CD8-positive, alpha-beta memory T cell (primary cell): ENCODE data around the gene PCDHA9. TPM values are rescaled to one million over a fixed set of nuclear protein-coding genes. Genes with fewer than 3 reads are reported as not detected.
"Not testable (repeated sequence)": the region's sequence is repeated elsewhere in the genome, so short reads cannot be mapped to it uniquely, and the experiment has no call there.

ENCODE experiments used
- CTCF ChIA-PET: fragments of 350-600 bp; sonication (Branson Sonifier 250); formaldehyde crosslinking; loops from one replicate; lab custom pipeline; 2021; ENCODE audit warnings: antibody characterized with exemption; lab: Charles Lee
- POLR2A ChIA-PET: fragments of 350-600 bp; sonication (Branson Sonifier 250); formaldehyde crosslinking; loops from one replicate; lab custom pipeline; 2021; ENCODE audit warnings: antibody characterized with exemption; lab: Charles Lee
- DNase-seq, 5 donors: peaks; one replicate each; pipeline versions ENCODE4 v3.0.0 to v3.0.0-alpha.2; 2020 to 2022; ENCODE audit warnings: mixed read lengths in 1 of 5
- H3K27ac ChIP-seq: one replicate; pipeline ENCODE4 v1.7.0; 2013; ENCODE audit warnings: low read depth, mild to moderate bottlenecking, low read length, moderate library complexity
- H3K27me3 ChIP-seq: 2 replicates; pipeline ENCODE4 v1.7.0; 2013; ENCODE audit warnings: low read length, mild to moderate bottlenecking; ENCODE audit not compliant: insufficient read depth, poor library complexity, severe bottlenecking
- H3K36me3 ChIP-seq: 2 replicates; pipeline ENCODE4 v1.7.0; 2013; ENCODE audit warnings: mild to moderate bottlenecking, low read length, moderate library complexity; ENCODE audit not compliant: insufficient read depth
- H3K4me1 ChIP-seq: 2 replicates; pipeline ENCODE4 v1.7.0; 2013; ENCODE audit warnings: mild to moderate bottlenecking, low read length, moderate library complexity; ENCODE audit not compliant: insufficient read depth
- H3K4me3 ChIP-seq: 2 replicates; pipeline ENCODE4 v1.7.0; 2013; ENCODE audit warnings: mild to moderate bottlenecking, low read length
- H3K9me3 ChIP-seq: 2 replicates; pipeline ENCODE4 v1.7.0; 2013; ENCODE audit warnings: mild to moderate bottlenecking, low read length
- H3K27ac Mint-ChIP-seq, 8 donors: one replicate each; pipeline ENCODE4 v1.8.0; 2020 to 2021; ENCODE audit warnings: mixed read lengths in 8 of 8, mild to moderate bottlenecking in 6 of 8, inconsistent platforms in 3 of 8, moderate library complexity in 3 of 8
- H3K27me3 Mint-ChIP-seq, 2 donors: one replicate each; pipeline ENCODE4 v1.8.0; 2020 to 2021; ENCODE audit warnings: mixed read lengths in 2 of 2, mild to moderate bottlenecking in 1 of 2, moderate library complexity in 1 of 2
- H3K36me3 Mint-ChIP-seq, 3 donors: one replicate each; pipeline ENCODE4 v1.8.0; 2020 to 2021; ENCODE audit warnings: mixed read lengths in 3 of 3, inconsistent platforms in 1 of 3, mild to moderate bottlenecking in 1 of 3
- H3K4me1 Mint-ChIP-seq, 3 donors: one replicate each; pipeline ENCODE4 v1.8.0; 2020 to 2021; ENCODE audit warnings: mixed read lengths in 3 of 3, inconsistent platforms in 1 of 3, mild to moderate bottlenecking in 1 of 3
- H3K4me3 Mint-ChIP-seq, 7 donors: one replicate each; pipeline ENCODE4 v1.8.0; 2020 to 2021; ENCODE audit warnings: mixed read lengths in 7 of 7, mild to moderate bottlenecking in 6 of 7, moderate library complexity in 4 of 7, inconsistent platforms in 2 of 7
- H3K9me3 Mint-ChIP-seq, 5 donors: one replicate each; pipeline ENCODE4 v1.8.0; 2020 to 2022; ENCODE audit warnings: mixed read lengths in 5 of 5, mild to moderate bottlenecking in 3 of 5, moderate library complexity in 2 of 5, inconsistent platforms in 1 of 5
- polyA plus RNA-seq: library from polyadenylated mRNA; unstranded; fragments of 300-500 nt; fragmentation: Illumina TruSeq; gene quantifications from one replicate; pipeline ENCODE4 v1.2.3, GENCODE V29; 2021
- total RNA-seq, 2 experiments: library from RNA; stranded (reverse); gene quantifications; one replicate each; pipeline ENCODE4 v1.2.3, GENCODE V29; 2021

PCDHA9 gene
- total RNA-seq (not detected), polyA plus RNA-seq (not detected)

- CTCF ChIA-PET, H3K4me1 ChIP-seq, H3K36me3 Mint-ChIP-seq, H3K27ac Mint-ChIP-seq, H3K4me3 Mint-ChIP-seq, DNase-seq, H3K4me1 Mint-ChIP-seq, POLR2A ChIA-PET, H3K27me3 ChIP-seq, H3K36me3 ChIP-seq, H3K9me3 ChIP-seq, H3K27ac ChIP-seq, H3K4me3 ChIP-seq: not testable (repeated sequence)
- Mint-ChIP-seq H3K27me3 (peaks cover 3 to 32% of the 10 kb centered on the region in 2 donors), H3K9me3 (peaks cover 9 to 19% (median 12%) of the 10 kb centered on the region in 5 donors)
Measured at GRCh38 chr5:140848139-140849102, at the start of gene PCDHA9. Gene PCDHA9 (plus strand): TSS chr5:140848382. CDS start chr5:140848496, 114 bp downstream.

- Histone ChIP-seq H3K9me3 (peaks cover 4% of the 10 kb centered on the region), H3K4me3 (no peak within 1 kb of the TSS), H3K27ac (no peak within 1 kb of the TSS), H3K27me3 (no peaks in the 10 kb centered on the region), H3K4me1 (no peaks in the 10 kb centered on the region), H3K36me3 (no peaks in the 10 kb centered on the region)
- Mint-ChIP-seq H3K4me3 (no peak within 1 kb of the TSS), H3K9me3 (peaks cover 37 to 59% (median 41%) of the 10 kb centered on the region in 5 donors), H3K36me3 (peaks cover 0 to 4% (median 0%) of the 10 kb centered on the region in 3 donors), H3K27me3 (peaks cover 15 to 37% of the 10 kb centered on the region in 2 donors), H3K27ac (no peak within 1 kb of the TSS), H3K4me1 (no peaks in the 10 kb centered on the region)
- POLR2A ChIA-PET: no interaction called here
- CTCF ChIA-PET: no interaction called here
- DNase-seq: no peak
Measured at GRCh38 chr5:140800816-140801493, 47.2 kb upstream of the PCDHA9 start, which contains the start of gene PCDHA3. Gene PCDHA3 (plus strand): TSS chr5:140801057.

GRCh38 chr5:140801494-140801841 is 46.7 kb upstream of the PCDHA9 start:
- Mint-ChIP-seq H3K9me3 (peaks cover 38 to 58% (median 43%) of the 10 kb centered on the region in 5 donors), H3K4me1 (no peaks in the 10 kb centered on the region), H3K27me3 (peaks cover 16 to 41% of the 10 kb centered on the region in 2 donors), H3K4me3 (no peak overlapping the region), H3K36me3 (peaks cover 0 to 4% (median 0%) of the 10 kb centered on the region in 3 donors), H3K27ac (no peak overlapping the region)
- CTCF ChIA-PET: no interaction called here
- H3K27ac ChIP-seq: no peak overlapping the region
- POLR2A ChIA-PET: no interaction called here
- peaks cover 4% of the 10 kb centered on the region for H3K9me3 ChIP-seq
- no peaks in the 10 kb centered on the region for H3K36me3 ChIP-seq
- H3K4me3 ChIP-seq: no peak overlapping the region
- no peaks in the 10 kb centered on the region for H3K4me1 ChIP-seq
- no peaks in the 10 kb centered on the region for H3K27me3 ChIP-seq
- DNase-seq: no peak

- CTCF ChIA-PET, POLR2A ChIA-PET, DNase-seq: not testable (repeated sequence)
Measured at GRCh38 chr5:140802381-140802780, 45.8 kb upstream of the PCDHA9 start.

GRCh38 chr5:140802781-140803271 is 45.4 kb upstream of the PCDHA9 start:
- Mint-ChIP-seq H3K4me3 (no peak overlapping the region), H3K9me3 (peaks cover 32 to 61% (median 42%) of the 10 kb centered on the region in 5 donors), H3K4me1 (no peaks in the 10 kb centered on the region), H3K36me3 (peaks cover 0 to 4% (median 1%) of the 10 kb centered on the region in 3 donors), H3K27me3 (peaks cover 16 to 49% of the 10 kb centered on the region in 2 donors), H3K27ac (no peak overlapping the region)
- Histone ChIP-seq H3K27me3 (no peaks in the 10 kb centered on the region), H3K4me1 (no peaks in the 10 kb centered on the region), H3K27ac (no peak overlapping the region), H3K4me3 (no peak overlapping the region), H3K9me3 (peaks cover 4% of the 10 kb centered on the region), H3K36me3 (no peaks in the 10 kb centered on the region)
- ChIA-PET CTCF (no interaction called here), POLR2A (no interaction called here)
- no peak for DNase-seq

More at GRCh38 chr5:140802381-140802780, 45.8 kb upstream of the PCDHA9 start:
- not testable (repeated sequence) for H3K9me3 ChIP-seq, H3K4me3 Mint-ChIP-seq, H3K27ac ChIP-seq, H3K27me3 ChIP-seq, H3K4me1 Mint-ChIP-seq, H3K36me3 Mint-ChIP-seq, H3K4me1 ChIP-seq, H3K27ac Mint-ChIP-seq, H3K4me3 ChIP-seq, H3K36me3 ChIP-seq
- Mint-ChIP-seq H3K27me3 (peaks cover 16 to 46% of the 10 kb centered on the region in 2 donors), H3K9me3 (peaks cover 33 to 57% (median 40%) of the 10 kb centered on the region in 5 donors)

- ChIA-PET POLR2A (no interaction called here), CTCF (no interaction called here)
- Histone ChIP-seq H3K4me1 (no peaks in the 10 kb centered on the region), H3K36me3 (no peaks in the 10 kb centered on the region), H3K27me3 (no peaks in the 10 kb centered on the region), H3K27ac (no peak within 1 kb of the TSS), H3K9me3 (no peaks in the 10 kb centered on the region), H3K4me3 (no peak within 1 kb of the TSS)
- Mint-ChIP-seq H3K27me3 (peaks cover 8 to 36% of the 10 kb centered on the region in 2 donors), H3K9me3 (peaks cover 20 to 50% (median 39%) of the 10 kb centered on the region in 5 donors), H3K36me3 (peaks cover 0 to 1% (median 0%) of the 10 kb centered on the region in 3 donors), H3K27ac (no peak within 1 kb of the TSS), H3K4me3 (no peak within 1 kb of the TSS), H3K4me1 (no peaks in the 10 kb centered on the region)
- DNase-seq: no peak
Measured at GRCh38 chr5:140806834-140807775, 41.1 kb upstream of the PCDHA9 start, which contains the start of gene PCDHA4. Gene PCDHA4 (plus strand): TSS chr5:140807068.

- DNase-seq, H3K27ac Mint-ChIP-seq, H3K9me3 ChIP-seq, CTCF ChIA-PET, H3K36me3 ChIP-seq, H3K4me1 ChIP-seq, POLR2A ChIA-PET, H3K4me3 Mint-ChIP-seq, H3K27me3 ChIP-seq, H3K36me3 Mint-ChIP-seq, H3K27ac ChIP-seq, H3K4me3 ChIP-seq, H3K4me1 Mint-ChIP-seq: not testable (repeated sequence)
- Mint-ChIP-seq H3K9me3 (peaks cover 19 to 54% (median 44%) of the 10 kb centered on the region in 5 donors), H3K27me3 (peaks cover 9 to 38% of the 10 kb centered on the region in 2 donors)
Measured at GRCh38 chr5:140808241-140808888, 39.8 kb upstream of the PCDHA9 start.
